PC-9 (cell line): ENCODE results near the gene CDH13. TPM values are rescaled to one million over a fixed set of nuclear protein-coding genes. Genes with fewer than 3 reads are reported as not detected.

Source experiments
- BruUV-seq: library from RNA; stranded (reverse); fragments of 400-500 nt; replicated peaks from 2 replicates; lab custom pipeline; 2021; lab: Mats Ljungman, UMichigan
- CTCF ChIA-PET: fragments of 300-600 bp; sonication (Branson Sonifier 250); formaldehyde crosslinking; loops from one replicate; lab custom pipeline; 2022; ENCODE audit warnings: antibody characterized with exemption; lab: Charles Lee
- POLR2A ChIA-PET: fragments of 300-600 bp; sonication (Branson Sonifier 250); formaldehyde crosslinking; loops from one replicate; lab custom pipeline; 2022; ENCODE audit warnings: antibody characterized with exemption; ENCODE audit not compliant: unreplicated experiment; lab: Charles Lee
- DNase-seq, 2 experiments: peaks; one replicate each; pipeline versions ENCODE4 v3.0.0 to v3.0.0-alpha.2; 2015 to 2022; ENCODE audit warnings: mixed read lengths in 1 of 2
- H2AFZ ChIP-seq: fragments of 200-600 bp; sonication (generic); 2 replicates; pipeline ENCODE4 v1.8.1; 2017; ENCODE audit warnings: antibody characterized with exemption
- H3F3A ChIP-seq: fragments of 200-600 bp; sonication (generic); 2 replicates; pipeline ENCODE4 v1.8.1; 2017; ENCODE audit warnings: antibody characterized with exemption, mild to moderate bottlenecking, low read depth; ENCODE audit not compliant: insufficient read depth
- H3K27ac ChIP-seq: fragments of 200-600 bp; sonication (generic); 2 replicates; pipeline ENCODE4 v1.6.1; 2016; ENCODE audit warnings: mixed run types
- H3K27me3 ChIP-seq: fragments of 200-600 bp; sonication (generic); 2 replicates; pipeline ENCODE4 v1.6.1; 2016; ENCODE audit warnings: low read depth, mixed run types; ENCODE audit not compliant: insufficient read depth
- H3K36me3 ChIP-seq: fragments of 200-600 bp; sonication (generic); 2 replicates; pipeline ENCODE4 v1.6.1; 2016; ENCODE audit warnings: low read depth, mixed run types
- H3K4me1 ChIP-seq: fragments of 200-600 bp; sonication (generic); replicated peaks from 2 replicates; pipeline ENCODE4 v1.6.1; 2016; ENCODE audit warnings: mixed run types; ENCODE audit not compliant: insufficient read depth
- H3K4me2 ChIP-seq: fragments of 200-600 bp; sonication (generic); 2 replicates; pipeline ENCODE4 v1.6.1; 2017; ENCODE audit warnings: mixed run types
- H3K4me3 ChIP-seq: fragments of 200-600 bp; sonication (generic); 2 replicates; pipeline ENCODE4 v1.6.1; 2016; ENCODE audit warnings: mixed run types
- H3K79me2 ChIP-seq: fragments of 200-600 bp; sonication (generic); 2 replicates; pipeline ENCODE4 v1.6.1; 2017; ENCODE audit warnings: low read depth, mixed run types
- H3K9me2 ChIP-seq: fragments of 200-600 bp; sonication (generic); 2 replicates; pipeline ENCODE4 v1.8.1; 2017; ENCODE audit warnings: mild to moderate bottlenecking; ENCODE audit not compliant: insufficient read depth
- H3K9me3 ChIP-seq: fragments of 200-600 bp; sonication (generic); 2 replicates; pipeline ENCODE4 v1.8.1; 2016; ENCODE audit warnings: low read depth; ENCODE audit not compliant: insufficient read depth
- H4K20me1 ChIP-seq: fragments of 200-600 bp; sonication (generic); 2 replicates; pipeline ENCODE4 v1.8.1; 2017; ENCODE audit not compliant: insufficient read depth
- EZH2 ChIP-seq: fragments of 200-600 bp; sonication (generic); IDR thresholded peaks from 2 replicates; pipeline ENCODE4 v1.8.0; 2017; ENCODE audit warnings: antibody characterized with exemption, low read depth
- intact Hi-C: fragments of 100-400 bp; cut with micrococcal nuclease; formaldehyde crosslinking; loops from one replicate; pipeline ENCODE4 v1.10.0; 2022; ENCODE audit not compliant: unreplicated experiment
- total RNA-seq: library from RNA; stranded (reverse); gene quantifications from 2 replicates; pipeline ENCODE4 v1.2.3, GENCODE V29; 2021
- TF ChIP-seq, protein P1 (sequence below): fragments of 200-600 bp; sonication (generic); conservative IDR thresholded peaks from 2 replicates; pipeline ENCODE4 v1.6.1; 2017; ENCODE audit warnings: mixed run types, antibody characterized with exemption, mild to moderate bottlenecking, moderate library complexity

The CDH13 gene
- total RNA-seq, 1 experiment from 2014 or later, result 0.24 TPM

DNA sequence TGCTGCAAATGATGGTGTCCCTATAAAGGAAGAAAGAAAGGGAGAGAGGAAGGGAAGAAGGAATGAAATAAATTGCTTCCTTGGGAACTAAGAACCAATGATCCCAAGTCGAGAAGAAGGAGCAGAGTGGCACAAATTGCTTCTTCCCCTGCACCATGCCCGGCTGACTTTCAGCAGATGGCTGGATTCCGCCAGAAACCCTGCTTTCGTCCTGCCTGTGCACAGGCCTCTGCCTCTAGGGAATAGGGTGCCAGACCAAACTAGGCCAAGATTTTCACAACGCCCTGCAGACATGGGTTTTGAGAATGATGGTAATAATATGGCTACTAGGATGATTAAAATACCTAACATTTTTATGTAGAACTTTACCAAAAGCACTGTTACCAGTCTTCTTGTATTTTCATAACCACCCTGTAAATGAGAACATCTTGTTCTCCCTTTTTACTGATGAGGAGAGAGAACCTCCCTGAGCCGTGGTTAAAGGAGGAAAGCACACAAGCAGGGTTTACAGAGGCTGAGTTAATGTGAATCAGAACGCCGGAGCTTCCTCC is 1058.9 kb downstream of the CDH13 start:
- CTCF ChIA-PET, result no interaction called here
- Histone ChIP-seq H4K20me1 (no peaks in the 10 kb centered on the region), H3K9me3 (no peaks in the 10 kb centered on the region), H3K27ac (no peak overlapping the region), H2AFZ (no peak overlapping the region), H3K79me2 (no peaks in the 10 kb centered on the region), H3K4me2 (no peak overlapping the region), H3K36me3 (no peaks in the 10 kb centered on the region), H3K4me3 (no peak overlapping the region), H3K4me1 (no peaks in the 10 kb centered on the region), H3F3A (no peaks in the 10 kb centered on the region), H3K9me2 (no peaks in the 10 kb centered on the region), H3K27me3 (peaks cover 59% of the 10 kb centered on the region)
- no TSS peak for BruUV-seq
- DNase-seq, result no peak
- intact Hi-C loops, result no loop called here
- no peak for TF ChIP-seq EZH2
- TF ChIP-seq, protein P1, sequence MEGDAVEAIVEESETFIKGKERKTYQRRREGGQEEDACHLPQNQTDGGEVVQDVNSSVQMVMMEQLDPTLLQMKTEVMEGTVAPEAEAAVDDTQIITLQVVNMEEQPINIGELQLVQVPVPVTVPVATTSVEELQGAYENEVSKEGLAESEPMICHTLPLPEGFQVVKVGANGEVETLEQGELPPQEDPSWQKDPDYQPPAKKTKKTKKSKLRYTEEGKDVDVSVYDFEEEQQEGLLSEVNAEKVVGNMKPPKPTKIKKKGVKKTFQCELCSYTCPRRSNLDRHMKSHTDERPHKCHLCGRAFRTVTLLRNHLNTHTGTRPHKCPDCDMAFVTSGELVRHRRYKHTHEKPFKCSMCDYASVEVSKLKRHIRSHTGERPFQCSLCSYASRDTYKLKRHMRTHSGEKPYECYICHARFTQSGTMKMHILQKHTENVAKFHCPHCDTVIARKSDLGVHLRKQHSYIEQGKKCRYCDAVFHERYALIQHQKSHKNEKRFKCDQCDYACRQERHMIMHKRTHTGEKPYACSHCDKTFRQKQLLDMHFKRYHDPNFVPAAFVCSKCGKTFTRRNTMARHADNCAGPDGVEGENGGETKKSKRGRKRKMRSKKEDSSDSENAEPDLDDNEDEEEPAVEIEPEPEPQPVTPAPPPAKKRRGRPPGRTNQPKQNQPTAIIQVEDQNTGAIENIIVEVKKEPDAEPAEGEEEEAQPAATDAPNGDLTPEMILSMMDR, result no peak
- POLR2A ChIA-PET, result no interaction called here

DNA sequence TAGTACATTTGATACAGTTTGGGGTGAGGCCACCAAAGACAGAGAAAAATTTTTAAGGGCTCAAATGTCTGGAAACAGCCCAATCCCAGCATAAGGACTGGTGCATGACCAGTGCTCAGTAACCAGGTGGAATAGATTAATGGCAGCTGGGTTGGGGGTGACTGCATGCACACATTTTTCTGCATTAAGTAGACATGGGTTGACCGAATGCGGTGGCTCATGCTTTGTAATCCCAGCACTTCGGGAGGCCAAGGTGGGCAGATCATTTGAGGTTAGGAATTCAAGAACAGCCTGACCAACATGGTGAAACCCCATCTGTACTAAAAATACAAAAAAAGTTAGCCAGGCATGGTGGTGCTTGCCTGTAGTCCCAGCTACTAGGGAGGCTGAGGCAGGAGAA is 1060.0 kb downstream of the CDH13 start:
- Histone ChIP-seq H3K79me2 (no peaks in the 10 kb centered on the region), H3K27me3 (peaks cover 59% of the 10 kb centered on the region), H2AFZ (no peak overlapping the region), H4K20me1 (no peaks in the 10 kb centered on the region), H3K4me2 (no peak overlapping the region), H3K9me3 (no peaks in the 10 kb centered on the region), H3K36me3 (no peaks in the 10 kb centered on the region), H3F3A (no peaks in the 10 kb centered on the region), H3K27ac (no peak overlapping the region), H3K4me1 (no peaks in the 10 kb centered on the region), H3K9me2 (no peaks in the 10 kb centered on the region), H3K4me3 (no peak overlapping the region)
- no peak for DNase-seq
- intact Hi-C loops, result no loop called here
- POLR2A ChIA-PET, result no interaction called here
- TF ChIP-seq, protein P1, result no peak
- TF ChIP-seq EZH2, result no peak
- CTCF ChIA-PET, result no interaction called here
- no TSS peak for BruUV-seq

- CTCF ChIA-PET, result no interaction called here
- DNase-seq, result peak in 1 of 2 experiments; percentile 53
Measured at GRCh38 chr16:83689385-83689831, 1062.6 kb downstream of the CDH13 start.

More at GRCh38 chr16:83689385-83689831, 1062.6 kb downstream of the CDH13 start:
- H3K4me3 ChIP-seq, result no peak overlapping the region
- no peak overlapping the region for H2AFZ ChIP-seq
- no peaks in the 10 kb centered on the region for H3K4me1 ChIP-seq
- no peak overlapping the region for H3K4me2 ChIP-seq
- no peak for TF ChIP-seq EZH2
- TF ChIP-seq, protein P1, result no peak
- H3K79me2 ChIP-seq, result no peaks in the 10 kb centered on the region
- H3F3A ChIP-seq, result no peaks in the 10 kb centered on the region
- POLR2A ChIA-PET, result no interaction called here
- H3K9me3 ChIP-seq, result no peaks in the 10 kb centered on the region
- no peaks in the 10 kb centered on the region for H3K36me3 ChIP-seq
- BruUV-seq, result no TSS peak
- intact Hi-C loops, result no loop called here
- no peaks in the 10 kb centered on the region for H4K20me1 ChIP-seq
- no peak overlapping the region for H3K27ac ChIP-seq
- H3K9me2 ChIP-seq, result no peaks in the 10 kb centered on the region
- H3K27me3 ChIP-seq, result peaks cover 60% of the 10 kb centered on the region
